Measurements from ENCODE around the gene BABAM2.
"Not testable (repeated sequence)": the region's sequence is repeated elsewhere in the genome, so short reads cannot be mapped to it uniquely, and the experiment has no call there.

The BABAM2 gene

GRCh38 chr2:28365158-28365557 lies 474.6 kb downstream of the BABAM2 start:
- in situ Hi-C loops (cut with MboI; ENCODE audit: low sequenced_read_pairs), result no loop called here

- in situ Hi-C loops (cut with MboI; ENCODE audit: low sequenced_read_pairs), result no loop called here
These were observed 475.6 kb downstream of the BABAM2 start for GRCh38 chr2:28366149-28366495.

- in situ Hi-C loops (cut with MboI; ENCODE audit: low sequenced_read_pairs), result no loop called here
These were observed 476.2 kb downstream of the BABAM2 start for GRCh38 chr2:28366496-28367282.

GRCh38 chr2:28367667-28368356 lies 477.3 kb downstream of the BABAM2 start:
- in situ Hi-C loops (cut with MboI; ENCODE audit: low sequenced_read_pairs), result no loop called here

GRCh38 chr2:28368357-28368798 lies 477.8 kb downstream of the BABAM2 start:
- in situ Hi-C loops (cut with MboI; ENCODE audit: low sequenced_read_pairs), result no loop called here

- in situ Hi-C loops (cut with MboI; ENCODE audit: low sequenced_read_pairs), result no loop called here
These were observed 478.8 kb downstream of the BABAM2 start for GRCh38 chr2:28369358-28369757.

- in situ Hi-C loops (cut with MboI; ENCODE audit: low sequenced_read_pairs), result no loop called here
These were observed 479.8 kb downstream of the BABAM2 start for GRCh38 chr2:28370354-28370753.

- in situ Hi-C loops (cut with MboI; ENCODE audit: low sequenced_read_pairs), result not testable (repeated sequence)
These were observed 481.2 kb downstream of the BABAM2 start for GRCh38 chr2:28371728-28372127.

GRCh38 chr2:28373854-28374253 lies 483.3 kb downstream of the BABAM2 start:
- in situ Hi-C loops (cut with MboI; ENCODE audit: low sequenced_read_pairs), result no loop called here

- in situ Hi-C loops (cut with MboI; ENCODE audit: low sequenced_read_pairs), result no loop called here
These were observed 483.8 kb downstream of the BABAM2 start for GRCh38 chr2:28374331-28374730.

- in situ Hi-C loops (cut with MboI; ENCODE audit: low sequenced_read_pairs), result no loop called here
These were observed 484.7 kb downstream of the BABAM2 start for GRCh38 chr2:28375236-28375635.

GRCh38 chr2:28375742-28376631 lies 485.5 kb downstream of the BABAM2 start:
- in situ Hi-C loops (cut with MboI; ENCODE audit: low sequenced_read_pairs), result no loop called here

- in situ Hi-C loops (cut with MboI; ENCODE audit: low sequenced_read_pairs), result no loop called here
These were observed 486.8 kb downstream of the BABAM2 start for GRCh38 chr2:28377195-28377816.

- in situ Hi-C loops (cut with MboI; ENCODE audit: low sequenced_read_pairs), result no loop called here
These were observed 487.6 kb downstream of the BABAM2 start for GRCh38 chr2:28377984-28378678.

GRCh38 chr2:28378679-28379584 lies 488.4 kb downstream of the BABAM2 start:
- in situ Hi-C loops (cut with MboI; ENCODE audit: low sequenced_read_pairs), result no loop called here

GRCh38 chr2:28380219-28380618 lies 489.7 kb downstream of the BABAM2 start:
- in situ Hi-C loops (cut with MboI; ENCODE audit: low sequenced_read_pairs), result no loop called here

- in situ Hi-C loops (cut with MboI; ENCODE audit: low sequenced_read_pairs), result no loop called here
These were observed 491.0 kb downstream of the BABAM2 start for GRCh38 chr2:28381225-28382180.

- in situ Hi-C loops (cut with MboI; ENCODE audit: low sequenced_read_pairs), result no loop called here
These were observed 492.2 kb downstream of the BABAM2 start for GRCh38 chr2:28382755-28383154.

Data from HL-60/S4 treated with retinoic acid at 250 ng/mL for 4 days and 3 days (cell line).